Ramos (cell line): ENCODE data around the gene ERC2.

Source experiments
- in situ Hi-C: fragments of 300-500 bp; cut with MboI; formaldehyde crosslinking; loops from one replicate; pipeline ENCODE4 v1.14.3; 2022; ENCODE audit warnings: low sequenced_read_pairs; ENCODE audit not compliant: unreplicated experiment

ERC2 gene

GRCh38 chr3:55746808-55747413, 721.4 kb downstream of the ERC2 start:
- in situ Hi-C loops = no loop called here

DNA sequence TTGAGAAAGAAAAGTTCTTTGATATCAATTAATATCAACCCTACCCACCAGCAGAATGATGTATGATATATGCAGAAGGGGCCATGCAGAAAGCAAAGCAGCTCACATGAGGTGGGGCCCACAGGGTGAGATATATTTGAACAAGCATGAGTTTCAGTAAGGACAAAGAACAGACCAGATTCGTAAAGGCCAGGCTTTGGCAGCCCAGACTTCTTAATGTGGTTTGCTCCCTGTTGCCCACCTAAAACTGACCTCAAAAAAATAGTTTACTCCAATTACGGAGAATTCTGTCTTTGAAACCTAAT, 725.5 kb downstream of the ERC2 start:
- in situ Hi-C loops = no loop called here

DNA sequence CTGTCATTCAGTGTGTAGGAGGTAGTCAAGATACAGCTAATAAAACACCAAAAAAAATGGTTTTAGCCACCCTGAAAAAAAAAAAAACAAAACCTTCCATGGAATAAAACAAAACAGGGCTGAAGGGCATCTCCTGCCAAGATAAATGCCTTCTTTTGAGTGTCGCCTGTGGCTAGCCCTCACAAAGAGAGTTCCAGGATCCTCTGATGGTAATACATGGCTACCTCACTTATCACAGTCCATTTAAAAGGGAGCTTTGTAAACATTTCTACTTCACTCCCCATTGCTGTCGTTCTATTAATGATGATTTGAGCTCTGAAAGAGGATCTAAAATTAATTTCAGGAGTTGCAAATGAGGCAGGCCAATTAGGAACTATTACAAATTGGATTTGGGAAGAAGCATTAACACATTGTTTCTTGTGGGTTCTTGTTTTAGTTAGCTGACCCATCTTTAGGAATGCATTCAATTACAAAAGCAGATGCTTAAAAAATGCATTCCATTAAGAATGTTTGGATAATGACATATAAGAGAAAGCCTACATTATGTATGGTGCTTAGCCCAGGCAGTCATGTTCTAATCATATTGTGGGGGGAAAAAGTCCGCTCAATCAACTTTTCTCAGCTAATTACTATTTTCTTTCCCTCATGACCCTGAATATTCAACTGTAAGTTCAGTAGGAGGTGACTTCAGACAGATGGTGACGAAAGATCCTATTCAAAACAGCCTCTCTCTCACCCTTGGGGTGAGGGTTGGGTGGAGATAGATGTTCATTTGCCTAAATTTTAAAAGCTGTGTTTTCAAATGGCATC, 726.0 kb downstream of the ERC2 start:
- in situ Hi-C loops = no loop called here

GRCh38 chr3:55737186-55737585, 731.1 kb downstream of the ERC2 start:
- in situ Hi-C loops = no loop called here

DNA sequence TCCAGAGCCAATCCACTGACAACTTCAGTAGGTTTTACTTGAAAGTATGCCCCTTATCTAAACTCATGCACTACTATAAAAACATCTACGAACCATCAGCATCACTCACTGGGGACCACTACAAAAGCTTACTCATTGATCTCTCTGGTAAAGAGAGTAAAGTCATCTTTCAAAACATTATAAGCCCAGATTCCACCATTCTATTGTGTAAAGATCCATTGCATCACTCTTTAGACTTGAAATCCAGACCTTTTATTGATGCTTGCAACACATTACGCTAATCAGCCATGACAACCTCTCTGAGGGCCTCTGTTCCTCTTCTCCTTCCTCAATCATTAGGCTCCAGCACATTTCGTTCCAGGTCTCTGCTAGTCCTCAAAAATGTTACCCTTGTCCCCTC, 732.3 kb downstream of the ERC2 start:
- in situ Hi-C loops = no loop called here

DNA sequence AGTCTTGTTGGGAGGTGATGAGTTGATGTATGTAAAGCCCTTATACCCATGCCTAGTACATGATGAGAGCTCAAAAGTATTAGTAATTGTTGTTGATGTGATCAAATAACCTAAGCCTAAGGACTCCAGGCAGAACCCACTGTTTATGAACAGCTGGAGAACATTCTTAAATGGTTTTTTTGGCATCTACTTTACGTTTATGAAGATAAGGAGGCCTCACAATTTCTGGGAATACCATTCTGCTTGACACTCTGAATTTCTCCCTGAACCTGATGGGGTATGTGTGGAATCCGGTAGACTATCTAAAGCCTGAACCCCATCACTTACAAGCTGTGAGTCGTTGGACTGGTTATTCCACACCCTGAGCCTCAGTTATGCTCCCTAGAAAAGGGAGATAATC, 736.5 kb downstream of the ERC2 start:
- in situ Hi-C loops = no loop called here

DNA sequence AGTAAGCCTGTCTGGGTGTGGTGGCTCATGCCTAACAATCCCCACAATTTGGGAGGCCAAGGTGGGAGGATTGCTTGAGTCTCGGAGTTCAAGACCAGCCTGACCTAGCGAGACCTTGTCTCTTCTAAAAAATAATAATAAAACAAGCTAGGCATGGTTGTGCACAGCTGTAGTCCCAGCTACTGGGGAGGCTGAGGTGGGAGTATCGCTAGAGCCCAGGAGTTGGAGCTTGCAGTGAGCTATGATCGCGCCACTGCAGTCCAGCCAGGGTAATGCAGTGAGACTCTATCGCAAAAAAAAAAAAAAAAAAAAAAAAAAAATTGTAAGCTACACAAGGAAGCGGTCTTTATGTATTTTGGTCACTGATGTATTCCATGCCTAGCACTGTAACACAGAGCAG, 738.7 kb downstream of the ERC2 start:
- in situ Hi-C loops = no loop called here

- in situ Hi-C loops = no loop called here
Measured at GRCh38 chr3:55728461-55729100, 739.7 kb downstream of the ERC2 start.

GRCh38 chr3:55726501-55726775, 741.8 kb downstream of the ERC2 start:
- in situ Hi-C loops = no loop called here

- in situ Hi-C loops = no loop called here
Measured at GRCh38 chr3:55725681-55726500, 742.4 kb downstream of the ERC2 start.

GRCh38 chr3:55724821-55725220, 743.4 kb downstream of the ERC2 start:
- in situ Hi-C loops = no loop called here

DNA sequence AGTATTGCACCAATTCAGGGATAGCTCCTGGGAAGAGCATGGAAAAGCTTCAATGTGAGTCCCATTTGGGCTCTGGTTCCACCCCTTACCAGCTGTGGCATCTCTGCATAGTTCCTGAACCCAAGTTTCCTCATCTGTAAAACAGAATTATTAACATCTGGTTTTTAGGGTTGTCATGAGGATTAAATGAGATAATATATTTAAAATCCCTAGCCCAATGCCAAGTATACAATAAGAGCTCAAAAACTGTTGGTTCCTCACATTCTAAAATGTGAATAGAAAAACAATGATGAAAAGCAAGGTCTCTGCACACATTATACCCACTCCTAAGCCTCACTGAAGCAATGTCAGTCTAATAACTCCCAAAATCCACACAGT, 743.9 kb downstream of the ERC2 start:
- in situ Hi-C loops = no loop called here

DNA sequence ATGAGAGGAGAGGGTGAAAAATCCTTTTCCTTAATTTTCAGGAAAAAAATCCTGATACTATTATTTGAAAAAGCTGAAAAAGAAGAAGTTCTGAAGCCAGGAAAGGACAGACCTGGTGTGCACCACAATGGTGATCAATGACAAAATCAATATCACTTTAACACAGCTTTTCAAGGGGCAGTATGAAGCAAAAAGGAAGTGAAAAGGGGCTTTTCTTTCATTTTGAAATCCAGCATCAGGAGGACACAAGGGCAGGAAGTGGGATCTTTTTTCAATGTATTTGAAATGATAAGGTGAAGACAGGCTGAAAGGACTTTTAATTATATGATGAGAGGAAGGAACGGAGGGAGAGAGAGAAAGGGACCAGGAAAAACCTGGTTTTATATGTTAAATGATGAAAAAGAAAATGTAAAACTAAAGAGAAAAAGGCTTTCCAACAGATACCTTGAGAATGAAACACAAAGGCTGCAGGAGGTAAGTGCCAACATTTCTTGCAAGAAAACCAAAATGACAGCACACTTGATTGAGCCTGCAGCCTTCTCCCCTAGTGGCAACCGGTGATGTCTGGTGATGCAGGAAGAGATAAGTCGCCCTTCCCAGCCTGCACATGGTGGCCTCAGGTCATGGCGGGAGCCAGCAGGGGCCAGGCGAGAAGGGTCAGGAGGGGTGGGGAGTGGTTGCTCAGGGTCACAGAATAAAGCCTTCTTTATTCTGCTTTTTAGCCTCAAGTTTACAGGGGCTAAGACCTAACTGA, 744.4 kb downstream of the ERC2 start:
- in situ Hi-C loops = no loop called here

- in situ Hi-C loops = no loop called here
Measured at GRCh38 chr3:55721716-55722484, 746.4 kb downstream of the ERC2 start.

GRCh38 chr3:55720614-55721013, 747.7 kb downstream of the ERC2 start:
- in situ Hi-C loops = no loop called here

DNA sequence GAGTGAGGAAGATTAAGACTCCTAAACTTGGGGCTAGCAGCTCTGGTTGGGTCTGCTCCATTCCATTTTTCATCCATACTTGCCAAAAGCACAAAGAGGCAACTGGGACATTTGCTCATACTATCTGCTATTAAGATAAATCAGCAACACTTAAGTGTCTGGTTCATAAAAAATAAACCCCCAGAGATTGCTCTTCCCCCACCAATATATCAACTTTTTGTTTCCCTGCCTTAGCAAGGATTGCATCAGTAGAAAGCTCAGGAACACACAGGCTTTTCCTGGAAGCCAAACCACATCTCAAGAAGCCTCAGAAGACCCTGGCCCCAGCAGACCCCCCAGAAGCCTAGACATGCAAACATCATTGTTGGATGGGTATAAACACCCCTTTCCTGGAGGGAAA, 748.8 kb downstream of the ERC2 start:
- in situ Hi-C loops = no loop called here

GRCh38 chr3:55719006-55719405, 749.3 kb downstream of the ERC2 start:
- in situ Hi-C loops = no loop called here

DNA sequence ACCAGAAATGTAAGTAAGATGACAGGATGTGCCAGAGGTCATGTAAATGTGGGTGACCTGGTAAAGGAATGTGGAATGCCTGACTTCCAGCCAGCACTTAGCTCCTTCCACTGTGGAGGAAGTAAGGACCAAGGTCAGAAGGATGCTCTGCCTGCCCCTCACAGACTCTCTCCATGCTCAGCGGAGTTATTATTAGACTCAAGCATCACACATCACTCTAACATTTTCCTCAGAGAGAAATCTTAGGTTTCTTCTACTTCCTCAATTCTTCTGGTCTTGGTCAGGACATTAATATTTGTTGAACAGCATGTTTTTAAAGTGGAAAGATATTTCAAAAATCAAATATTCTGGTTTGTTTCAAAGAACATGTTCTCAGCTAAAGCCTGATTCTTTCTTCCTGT, 749.7 kb downstream of the ERC2 start:
- in situ Hi-C loops = no loop called here

DNA sequence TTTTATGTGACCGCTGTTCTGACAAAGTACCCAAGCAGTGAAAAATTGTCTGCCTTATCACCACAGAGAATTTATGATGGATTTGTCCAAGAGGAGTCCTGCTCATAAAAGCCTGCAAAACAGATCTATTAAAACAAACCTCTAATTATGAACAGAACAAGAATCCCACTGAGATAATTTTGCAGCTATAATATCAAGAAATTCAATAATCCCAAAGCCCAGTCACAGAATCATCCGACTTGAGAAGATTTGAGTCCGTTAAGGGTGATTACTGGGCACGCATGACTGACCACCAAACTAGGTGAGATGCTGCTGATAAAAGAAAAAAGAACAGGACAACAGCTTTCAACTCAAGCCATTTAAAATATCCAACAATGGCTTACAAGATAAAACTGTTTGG, 750.2 kb downstream of the ERC2 start:
- in situ Hi-C loops = no loop called here

- in situ Hi-C loops = no loop called here
Measured at GRCh38 chr3:55717481-55717880, 750.8 kb downstream of the ERC2 start.
